Skin epidermis (tissue), 12 donors: Measurements from ENCODE around the gene TBC1D14.
A peak's percentile ranks its signal among the peaks of the same experiment; 100 is the strongest.

Experiments
- H3K27ac ChIP-seq, 21 experiments: fragments of 200-600 bp; sonication (generic) in 11 of 21; one replicate each; pipeline ENCODE4 v1.5.0; 2020; ENCODE audit warnings: mild to moderate bottlenecking in 3 of 21, inconsistent platforms in 2 of 21, moderate library complexity in 2 of 21
- H3K4me3 ChIP-seq, 7 experiments: fragments of 200-600 bp; sonication (generic) in 2 of 7; one replicate each; pipeline ENCODE4 v1.5.0; 2020; ENCODE audit warnings: inconsistent platforms in 2 of 7, mild to moderate bottlenecking in 2 of 7, moderate library complexity in 1 of 7

The TBC1D14 gene

GRCh38 chr4:6918338-6918737, 8.7 kb downstream of the TBC1D14 start:
- Histone ChIP-seq H3K27ac (peak overlapping the region in 20 of 21 experiments; percentile 23 to 87 (median 66)), H3K4me3 (no peak overlapping the region)

- Histone ChIP-seq H3K4me3 (no peak overlapping the region), H3K27ac (peak overlapping the region in 1 of 21 experiments; percentile 14)
These were observed 10.5 kb downstream of the TBC1D14 start for GRCh38 chr4:6920171-6920570.

GRCh38 chr4:6923507-6923906, 13.9 kb downstream of the TBC1D14 start:
- Histone ChIP-seq H3K27ac (no peak overlapping the region), H3K4me3 (no peak overlapping the region)

- Histone ChIP-seq H3K4me3 (no peak overlapping the region), H3K27ac (peak overlapping the region in 2 of 21 experiments; percentile 21 to 81)
These were observed 14.7 kb downstream of the TBC1D14 start for GRCh38 chr4:6924361-6924779.

- H3K27ac ChIP-seq: peak overlapping the region in 10 of 21 experiments; percentile 6 to 81 (median 48)
- H3K4me3 ChIP-seq: no peak overlapping the region
These were observed 15.8 kb downstream of the TBC1D14 start for GRCh38 chr4:6925357-6925836.

DNA sequence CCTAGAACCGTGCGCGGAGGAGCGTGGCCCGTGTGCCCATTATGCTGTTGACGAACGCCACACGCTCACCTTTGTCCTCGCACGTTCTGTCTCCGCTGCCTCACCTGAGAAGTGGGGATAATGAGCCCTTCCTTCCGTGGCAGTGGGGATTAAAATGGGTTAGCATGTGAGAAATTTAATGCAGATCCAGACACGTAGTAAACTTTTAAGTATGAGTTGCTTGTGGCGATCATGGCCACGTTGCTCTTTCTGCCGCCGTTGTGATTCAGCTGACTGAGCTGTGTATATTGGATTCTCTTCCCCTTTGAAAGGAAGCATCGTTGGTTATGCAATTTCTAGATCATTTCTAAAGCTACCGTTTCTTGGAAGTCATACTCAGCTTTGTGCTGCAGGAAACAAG, 16.5 kb downstream of the TBC1D14 start:
- Histone ChIP-seq H3K4me3 (no peak overlapping the region), H3K27ac (peak overlapping the region in 11 of 21 experiments; percentile 6 to 81 (median 55))

DNA sequence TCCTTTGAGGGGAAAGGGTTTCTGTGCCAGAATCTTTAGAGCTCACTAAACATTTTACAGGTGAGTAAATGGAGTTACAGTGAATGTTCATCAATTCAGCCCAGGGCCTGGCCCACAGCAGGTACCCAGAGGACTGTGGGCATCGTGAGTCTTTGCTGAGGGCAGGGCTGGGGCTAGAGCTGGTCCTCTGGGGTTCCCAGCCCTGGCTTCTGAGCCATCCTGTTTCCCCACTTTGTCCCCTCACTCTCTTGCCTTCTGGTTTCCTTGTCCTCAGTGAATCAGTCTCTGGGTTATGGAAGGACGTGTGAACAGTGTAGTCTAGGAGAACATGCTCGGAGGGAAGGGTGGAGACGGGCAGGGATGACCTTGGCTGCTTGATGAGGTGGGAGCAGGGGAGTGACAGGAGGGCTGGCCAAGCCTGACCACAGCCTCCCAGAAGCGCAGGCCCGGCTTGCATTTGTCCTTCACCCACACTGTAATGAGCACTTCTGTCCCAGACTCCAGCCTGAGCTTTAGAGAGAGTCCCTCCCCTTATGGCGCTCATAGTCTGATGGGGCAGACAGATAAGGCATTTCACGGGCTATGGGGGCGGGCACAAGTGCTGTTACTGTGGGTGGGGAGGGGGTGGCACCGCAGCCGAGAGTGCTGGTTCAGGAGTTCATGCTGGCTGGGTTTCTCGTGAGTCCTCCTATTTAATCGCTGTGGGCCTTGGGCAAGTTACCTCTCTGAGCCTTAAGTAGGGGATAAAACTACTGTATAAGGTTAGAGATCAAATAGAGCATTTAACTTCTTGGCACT, 17.3 kb downstream of the TBC1D14 start:
- H3K27ac ChIP-seq: peak overlapping the region in 14 of 21 experiments; percentile 12 to 81 (median 48)
- H3K4me3 ChIP-seq: no peak overlapping the region

DNA sequence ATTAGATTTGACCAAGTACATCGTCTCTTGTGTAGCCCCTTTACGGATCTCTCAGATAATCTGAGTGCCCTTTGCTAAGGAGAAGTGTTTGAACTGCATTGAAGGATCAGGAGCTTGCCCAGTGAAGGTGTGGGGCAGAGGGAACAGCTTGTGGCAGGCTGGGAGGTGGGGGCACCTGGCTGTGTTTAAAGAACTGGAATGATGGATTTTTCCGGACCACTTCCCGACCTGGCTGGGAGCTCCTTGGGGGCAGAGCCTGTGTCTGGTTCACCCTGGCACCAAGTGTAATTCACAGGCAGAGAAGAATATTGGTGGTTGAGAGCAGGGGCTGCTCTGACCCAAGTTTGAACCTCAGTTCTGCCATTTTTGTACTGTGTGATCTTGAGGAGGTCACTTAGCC, 18.5 kb downstream of the TBC1D14 start:
- no peak overlapping the region for H3K27ac ChIP-seq
- no peak overlapping the region for H3K4me3 ChIP-seq

GRCh38 chr4:6929339-6929811, 19.7 kb downstream of the TBC1D14 start:
- Histone ChIP-seq H3K4me3 (no peak overlapping the region), H3K27ac (peak overlapping the region in 6 of 21 experiments; percentile 3 to 65 (median 7))

GRCh38 chr4:6929812-6930464, 20.3 kb downstream of the TBC1D14 start:
- Histone ChIP-seq H3K27ac (peak overlapping the region in 5 of 21 experiments; percentile 3 to 65 (median 9)), H3K4me3 (no peak overlapping the region)

DNA sequence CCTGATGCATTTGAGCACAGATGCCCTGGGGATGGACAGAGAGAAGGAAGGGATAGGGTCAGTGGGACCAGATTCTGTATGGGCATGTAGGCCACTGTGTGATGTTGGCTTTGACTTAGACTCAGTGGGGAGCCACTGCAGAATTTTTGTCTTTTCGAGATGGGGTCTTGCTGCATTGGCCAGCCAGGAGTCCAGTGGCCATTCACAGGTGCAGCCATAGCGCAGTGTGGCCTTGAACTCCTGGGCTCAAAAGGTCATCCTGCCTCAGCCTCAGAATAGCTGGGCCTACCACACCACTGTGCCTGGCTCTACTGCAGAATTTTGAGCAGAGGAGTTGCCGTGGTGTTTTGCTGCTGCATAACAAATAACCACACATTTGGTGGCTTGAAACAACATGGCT, 22.8 kb downstream of the TBC1D14 start:
- H3K27ac ChIP-seq: peak overlapping the region in 1 of 21 experiments; percentile 34
- H3K4me3 ChIP-seq: no peak overlapping the region

DNA sequence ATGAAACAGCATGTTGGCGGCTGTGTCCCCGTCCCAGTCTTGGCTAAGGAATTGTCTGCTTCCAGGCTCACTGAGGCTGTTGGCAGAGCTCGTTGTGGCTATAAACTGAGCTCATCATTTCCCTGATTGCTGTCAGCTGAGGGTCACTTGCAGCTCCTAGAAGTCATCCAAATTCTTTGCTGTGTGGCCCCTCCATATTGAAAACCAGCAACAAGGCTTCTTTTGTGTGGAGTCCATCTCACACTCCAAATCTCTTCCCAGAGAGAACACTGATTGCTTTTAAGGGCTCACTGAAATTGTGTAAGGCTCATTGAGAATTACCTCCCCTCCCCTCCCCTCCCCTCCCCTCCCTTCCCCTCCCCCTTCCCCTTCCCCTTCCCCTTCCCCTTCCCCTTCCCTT, 23.3 kb downstream of the TBC1D14 start:
- Histone ChIP-seq H3K27ac (peak overlapping the region in 1 of 21 experiments; percentile 34), H3K4me3 (no peak overlapping the region)

GRCh38 chr4:6933691-6934430, 24.2 kb downstream of the TBC1D14 start:
- H3K4me3 ChIP-seq: no peak overlapping the region
- H3K27ac ChIP-seq: no peak overlapping the region

DNA sequence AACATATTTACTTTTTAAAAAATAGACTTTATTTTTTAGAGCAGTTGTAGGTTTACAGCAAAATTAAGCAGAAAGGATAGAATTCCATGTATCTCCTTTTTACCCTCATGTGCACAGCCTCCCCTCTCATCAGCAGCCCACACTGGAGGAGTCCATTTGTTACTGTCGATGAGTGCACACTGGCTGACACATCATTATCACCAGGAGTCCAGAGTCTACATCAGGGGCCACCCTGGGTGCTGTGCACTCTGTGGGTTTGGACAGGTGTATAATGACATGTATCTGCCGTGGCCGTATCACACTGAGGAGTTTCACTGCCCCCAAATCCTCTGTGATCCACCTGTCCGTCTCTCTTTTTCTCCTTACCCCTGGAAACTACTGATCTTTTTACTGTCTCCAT, 26.3 kb downstream of the TBC1D14 start:
- peak overlapping the region in 1 of 21 experiments; percentile 29 for H3K27ac ChIP-seq

DNA sequence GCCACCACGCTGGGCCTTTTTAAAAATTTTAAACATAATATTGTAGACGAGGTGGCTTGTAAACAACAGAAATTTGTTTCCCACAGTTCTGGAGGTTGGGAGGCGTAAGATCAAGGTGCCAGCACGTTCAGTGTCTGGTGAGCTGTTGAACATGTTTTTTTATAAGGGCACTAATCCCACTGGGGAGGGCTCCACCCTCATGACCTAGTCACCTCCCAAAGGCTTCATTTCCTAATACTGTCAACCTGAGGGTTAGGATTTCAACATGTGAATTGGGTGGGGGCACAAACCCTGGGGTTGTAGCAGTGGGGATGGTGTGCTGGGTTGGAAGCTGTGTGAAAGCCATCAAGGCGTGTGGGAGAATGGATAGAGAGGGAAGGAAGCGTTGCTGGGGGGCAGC, 27.6 kb downstream of the TBC1D14 start:
- Histone ChIP-seq H3K27ac (peak overlapping the region in 7 of 21 experiments; percentile 1 to 86 (median 61)), H3K4me3 (no peak overlapping the region)

More for the DNA sequence above, 26.3 kb downstream of the TBC1D14 start:
- no peak overlapping the region for H3K4me3 ChIP-seq

DNA sequence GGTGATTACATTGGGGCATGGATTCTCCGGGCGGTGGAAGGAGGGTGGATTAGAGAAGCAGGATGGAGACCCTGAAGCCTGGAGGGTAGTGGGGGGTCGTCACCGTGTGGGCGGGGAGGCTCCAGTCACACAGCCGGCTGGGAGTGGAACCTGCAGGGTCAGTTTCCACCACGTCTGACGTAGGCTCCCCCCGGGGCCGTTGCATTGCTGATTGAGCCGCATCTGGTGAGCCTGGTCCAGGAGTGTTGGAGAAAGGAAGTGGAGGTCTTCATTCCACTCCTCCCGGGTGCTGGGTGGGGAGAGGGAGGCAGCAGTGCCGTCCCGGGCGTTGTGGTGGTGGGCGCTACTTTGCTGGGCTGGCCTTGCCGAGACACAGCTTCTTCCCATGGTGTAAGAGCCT, 28.1 kb downstream of the TBC1D14 start:
- H3K4me3 ChIP-seq: no peak overlapping the region
- H3K27ac ChIP-seq: peak overlapping the region in 14 of 21 experiments; percentile 1 to 92 (median 35)

GRCh38 chr4:6938237-6938636, 28.6 kb downstream of the TBC1D14 start:
- H3K27ac ChIP-seq: peak overlapping the region in 14 of 21 experiments; percentile 1 to 92 (median 46)

DNA sequence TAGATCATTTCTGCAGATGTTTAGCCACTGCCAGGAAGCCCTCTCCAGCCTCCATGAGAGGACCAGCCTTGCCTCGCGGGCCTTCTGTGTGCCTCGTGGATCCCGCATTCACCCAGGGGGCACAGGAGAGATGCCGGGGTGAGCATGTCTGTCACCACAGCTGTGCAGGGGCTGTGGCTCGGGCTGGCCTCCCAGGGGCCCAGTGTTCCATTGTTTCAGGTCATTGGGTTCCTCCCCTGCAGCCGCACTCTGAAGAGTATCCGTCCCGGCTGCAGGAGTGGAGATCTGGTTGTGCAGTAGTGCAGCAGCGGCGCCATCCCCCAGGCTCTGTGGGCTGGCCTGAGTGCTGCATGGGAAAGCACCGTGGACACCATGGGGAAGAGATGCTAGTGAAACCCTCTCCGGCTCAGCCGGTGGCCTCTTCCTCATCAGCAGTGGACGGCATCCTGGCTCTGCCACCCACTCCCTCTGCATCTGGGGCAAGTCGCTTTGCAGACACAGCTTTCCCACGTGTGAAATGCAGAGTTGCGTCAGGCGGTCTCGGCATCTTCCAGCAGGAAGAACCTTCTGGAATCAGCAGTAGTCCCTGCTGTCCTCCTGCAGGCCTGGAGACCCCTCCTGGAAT, 29.1 kb downstream of the TBC1D14 start:
- no peak overlapping the region for H3K4me3 ChIP-seq
- H3K27ac ChIP-seq: peak overlapping the region in 11 of 21 experiments; percentile 3 to 92 (median 52)

More at GRCh38 chr4:6938237-6938636, 28.6 kb downstream of the TBC1D14 start:
- H3K4me3 ChIP-seq: no peak overlapping the region
